Measurements from ENCODE around the gene DNASE1L2.
"Not testable (repeated sequence)": the region's sequence is repeated elsewhere in the genome, so short reads cannot be mapped to it uniquely, and the experiment has no call there.

DNASE1L2 gene

GRCh38 chr16:2226245-2226793 is 9.9 kb upstream of the DNASE1L2 start:
- DNase-seq = no peak

DNA sequence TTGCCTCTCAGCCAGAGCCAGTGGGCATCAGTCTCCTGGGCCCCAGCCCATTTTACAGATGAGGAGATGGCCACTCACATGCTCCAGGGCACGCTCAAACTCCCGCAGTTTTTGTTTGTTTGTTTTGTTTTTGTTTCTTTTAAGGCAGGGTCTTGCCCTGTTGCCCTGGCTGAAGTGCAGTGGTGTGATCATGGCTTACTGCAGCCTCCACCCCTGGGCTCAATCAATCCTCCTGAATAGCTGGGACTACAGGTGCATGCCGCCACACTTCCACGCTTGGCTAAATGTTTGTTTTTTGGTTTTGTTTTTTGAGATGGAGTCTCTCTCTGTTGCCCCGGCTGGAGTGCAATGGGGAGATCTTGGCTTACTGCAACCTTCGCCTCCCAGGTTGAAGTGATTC is 9.3 kb upstream of the DNASE1L2 start:
- DNase-seq = no peak

DNA sequence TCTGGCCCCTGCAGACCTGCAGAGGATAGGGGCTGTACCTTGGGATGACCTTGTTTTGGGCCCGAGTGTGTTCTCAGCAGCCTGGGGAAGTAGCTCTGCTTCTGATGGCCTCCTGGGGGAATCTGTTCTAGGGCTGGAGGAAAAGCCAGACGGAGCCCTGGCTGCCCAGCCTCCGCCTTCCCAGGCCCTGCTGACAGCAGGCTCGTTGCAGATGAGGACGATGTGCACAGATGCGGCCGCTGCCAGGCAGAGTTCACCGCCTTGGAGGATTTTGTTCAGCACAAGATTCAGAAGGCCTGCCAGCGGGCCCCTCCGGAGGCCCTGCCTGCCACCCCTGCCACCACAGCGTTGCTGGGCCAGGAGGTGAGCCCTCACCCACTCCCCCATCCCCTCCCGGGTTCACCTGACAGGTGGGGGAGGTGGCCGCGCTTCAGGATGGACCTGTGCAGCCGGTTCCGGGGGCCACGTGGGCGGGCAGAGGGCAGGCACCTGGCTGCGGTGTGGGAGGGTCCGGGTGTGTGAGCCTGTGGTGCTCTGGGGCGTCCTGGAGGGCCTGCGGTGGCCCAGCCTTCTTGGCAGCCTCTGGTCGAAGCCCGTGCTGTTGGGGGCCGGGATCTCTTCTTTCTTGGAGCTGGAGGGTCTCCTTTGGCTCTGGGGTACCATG is 8.0 kb upstream of the DNASE1L2 start:
- DNase-seq = no peak

DNA sequence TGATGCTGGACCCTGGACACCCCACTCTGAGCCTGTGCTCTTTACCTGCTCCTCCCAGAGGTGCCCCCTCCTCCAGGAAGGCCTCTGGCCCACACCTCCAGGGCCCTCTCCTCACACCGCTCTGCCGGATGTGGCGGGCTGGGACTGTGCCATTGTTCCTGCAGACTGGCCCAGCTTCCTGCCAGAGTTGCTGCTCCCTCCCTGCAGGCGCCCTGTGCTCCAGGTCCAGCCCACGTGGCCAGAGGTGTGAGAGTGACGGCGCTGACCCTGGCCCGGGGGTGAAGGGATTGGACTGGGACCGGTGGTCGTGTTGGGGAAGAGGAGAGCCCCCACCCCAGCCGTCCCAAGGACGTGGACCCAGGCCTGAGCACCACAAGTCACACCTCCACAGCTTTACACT is 7.2 kb upstream of the DNASE1L2 start:
- no peak for DNase-seq

DNA sequence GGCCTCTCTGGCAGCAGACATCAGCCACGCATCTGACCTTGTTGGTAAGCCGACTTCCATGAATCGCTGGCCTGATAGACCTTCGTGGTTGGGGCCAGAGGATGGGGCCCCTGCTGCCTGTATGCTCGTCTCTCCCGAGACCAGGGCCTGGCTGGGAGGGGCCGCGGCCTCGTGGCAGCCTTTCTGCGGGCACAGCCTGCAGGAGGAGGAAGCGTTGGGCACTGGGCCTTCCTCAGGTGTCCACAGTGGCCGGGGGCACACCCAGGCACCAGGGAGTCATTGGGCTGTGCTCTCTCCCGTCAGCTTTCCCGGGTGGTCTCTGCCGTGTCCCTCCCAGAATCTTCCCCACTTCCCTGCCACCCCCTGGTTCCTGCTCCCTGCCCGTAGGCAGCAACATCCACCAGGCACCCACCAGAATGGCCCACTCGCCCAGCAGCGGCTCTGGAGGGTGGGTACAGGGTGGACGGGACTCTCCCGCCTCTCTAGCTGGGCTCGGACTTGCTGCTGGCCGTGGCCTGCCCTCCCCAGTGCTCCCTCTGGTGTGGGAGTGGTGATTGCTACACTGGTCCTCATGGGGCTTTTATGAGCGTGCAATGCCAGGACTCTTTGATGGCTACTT is 6.5 kb upstream of the DNASE1L2 start:
- no peak for DNase-seq

GRCh38 chr16:2230376-2230775 is 5.9 kb upstream of the DNASE1L2 start:
- no peak for DNase-seq

- no peak for DNase-seq
These were observed 5.0 kb upstream of the DNASE1L2 start for GRCh38 chr16:2231016-2231931.

DNA sequence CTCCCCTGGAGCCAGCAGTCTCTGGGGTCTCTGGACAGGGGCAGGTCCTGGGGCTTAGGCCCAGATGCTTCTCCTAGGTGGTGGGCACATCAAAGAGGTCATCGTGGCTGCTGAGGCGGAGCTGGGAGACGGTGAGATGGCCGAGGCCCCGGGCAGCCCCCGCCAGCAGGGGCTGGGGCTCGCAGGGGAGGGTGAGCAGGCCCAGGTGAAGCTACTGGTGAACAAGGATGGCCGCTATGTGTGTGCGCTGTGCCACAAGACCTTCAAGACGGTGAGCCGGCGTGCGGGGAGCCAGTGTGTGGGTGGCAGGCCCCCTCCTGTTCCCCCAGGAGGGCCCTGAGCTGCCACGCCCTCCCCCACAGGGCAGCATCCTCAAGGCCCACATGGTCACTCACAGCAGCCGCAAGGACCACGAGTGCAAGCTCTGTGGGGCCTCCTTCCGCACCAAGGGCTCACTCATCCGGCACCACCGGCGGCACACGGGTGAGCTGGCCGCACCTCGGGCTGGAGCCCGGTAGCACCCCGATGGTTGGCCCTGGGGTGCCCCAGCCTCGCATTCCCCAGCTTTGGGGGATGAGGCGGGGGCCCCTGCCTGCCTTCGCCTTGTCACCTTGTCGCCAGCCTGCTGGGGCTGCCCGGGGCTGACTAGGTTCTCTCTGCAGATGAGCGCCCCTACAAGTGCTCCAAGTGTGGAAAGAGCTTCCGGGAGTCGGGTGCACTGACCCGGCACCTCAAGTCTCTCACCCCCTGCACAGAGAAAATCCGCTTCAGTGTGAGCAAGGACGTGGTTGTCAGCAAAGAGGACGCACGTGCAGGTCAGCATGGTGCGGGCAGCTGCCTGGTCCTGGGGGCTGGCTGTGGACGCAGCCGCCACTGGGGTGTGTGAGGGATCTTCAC is 3.9 kb upstream of the DNASE1L2 start:
- DNase-seq = no peak

GRCh38 chr16:2233046-2233775 is 3.0 kb upstream of the DNASE1L2 start:
- no peak for DNase-seq

GRCh38 chr16:2233872-2234812 is 2.1 kb upstream of the DNASE1L2 start:
- DNase-seq = no peak

GRCh38 chr16:2234813-2235170 is 1.5 kb upstream of the DNASE1L2 start:
- DNase-seq = no peak

- no peak for DNase-seq
These were observed 1.0 kb upstream of the DNASE1L2 start for GRCh38 chr16:2235234-2235651.

GRCh38 chr16:2235695-2236336 is 428 bp upstream of the DNASE1L2 start:
- no peak for DNase-seq

GRCh38 chr16:2237102-2237482 is 848 bp downstream of the DNASE1L2 start:
- DNase-seq = no peak

DNA sequence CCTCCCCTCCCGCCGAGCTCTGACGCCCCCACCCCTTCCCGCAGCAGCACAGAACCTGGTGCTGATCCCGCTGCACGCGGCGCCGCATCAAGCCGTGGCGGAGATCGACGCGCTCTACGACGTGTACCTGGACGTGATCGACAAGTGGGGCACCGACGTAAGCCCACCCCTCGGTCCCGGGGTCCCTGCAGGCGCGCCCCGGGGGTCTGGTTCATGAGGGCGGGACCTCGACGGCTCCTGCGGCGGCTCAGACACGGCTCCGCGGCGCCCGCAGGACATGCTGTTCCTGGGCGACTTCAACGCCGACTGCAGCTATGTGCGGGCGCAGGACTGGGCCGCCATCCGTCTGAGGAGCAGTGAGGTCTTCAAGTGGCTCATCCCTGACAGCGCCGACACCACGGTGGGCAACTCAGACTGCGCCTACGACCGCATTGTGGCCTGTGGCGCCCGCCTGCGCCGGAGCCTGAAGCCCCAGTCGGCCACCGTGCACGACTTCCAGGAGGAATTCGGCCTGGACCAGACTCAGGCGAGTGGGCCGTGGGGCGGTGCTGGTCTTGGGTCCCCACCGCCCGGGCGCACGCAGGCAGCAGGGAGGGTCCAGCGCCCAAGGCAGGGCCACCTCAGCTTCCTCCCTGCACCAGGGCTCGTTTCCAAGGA is 1.4 kb downstream of the DNASE1L2 start:
- no peak for DNase-seq

- DNase-seq = no peak
These were observed 2.0 kb downstream of the DNASE1L2 start for GRCh38 chr16:2238150-2238837.

DNA sequence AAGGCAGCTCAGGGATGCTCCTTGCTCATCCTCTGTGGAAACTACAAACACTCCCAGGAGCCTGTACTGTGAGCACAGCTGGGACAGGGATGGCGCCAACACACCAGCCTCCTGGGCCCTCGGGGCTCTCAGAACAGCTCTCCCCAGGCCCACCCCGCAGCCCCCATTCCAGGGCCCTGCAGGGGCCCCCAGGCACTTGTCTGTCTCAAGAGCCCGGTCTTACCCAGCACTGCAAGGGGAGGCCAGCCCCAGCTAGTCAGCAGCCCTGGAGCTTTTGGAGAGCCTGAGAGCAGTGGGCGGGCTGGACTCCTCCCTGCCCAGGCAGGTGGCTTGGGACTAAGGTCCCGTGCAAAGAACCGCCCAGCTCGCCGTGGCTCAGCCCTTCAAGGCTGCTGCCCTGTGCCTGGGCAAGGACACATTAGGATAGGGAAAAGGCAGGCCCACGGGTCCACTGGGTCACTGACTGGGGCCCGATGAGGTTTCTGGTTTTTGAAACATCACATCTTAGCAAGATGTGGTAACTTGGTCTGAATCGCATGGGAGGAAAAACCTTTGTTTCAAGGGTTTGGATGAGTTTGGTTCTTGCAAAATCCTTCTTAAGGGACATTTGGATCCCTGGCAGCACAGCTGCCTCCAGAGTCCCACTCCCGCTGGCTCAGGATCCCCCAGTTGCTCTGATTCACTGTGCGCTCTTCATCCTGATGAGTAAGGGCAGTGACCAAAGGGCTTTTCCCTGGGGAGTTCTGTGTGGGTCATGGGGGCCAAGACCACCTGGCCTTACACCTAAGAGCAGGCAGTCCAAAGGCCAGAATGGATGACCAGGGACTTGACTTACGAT is 2.8 kb downstream of the DNASE1L2 start:
- DNase-seq = no peak

DNA sequence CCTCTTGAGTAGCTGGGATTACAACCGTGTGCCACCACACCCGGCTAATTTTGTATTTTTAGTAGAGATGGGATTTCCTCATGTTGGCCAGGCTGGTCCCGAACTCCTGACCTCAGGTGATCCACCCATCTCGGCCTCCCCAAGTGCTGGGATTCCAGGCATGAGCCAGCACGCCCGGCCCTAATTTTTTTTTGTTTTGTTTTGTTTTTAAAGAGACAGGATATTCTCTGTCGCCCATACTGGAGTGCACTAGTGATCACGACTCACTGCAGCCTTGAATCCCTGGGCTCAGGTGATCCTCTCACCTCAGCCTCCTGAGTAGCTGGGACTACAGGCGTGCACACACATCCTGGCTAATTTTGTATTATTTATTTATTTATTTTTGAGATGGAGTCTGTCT is 4.1 kb downstream of the DNASE1L2 start:
- DNase-seq = not testable (repeated sequence)
